Measurements from ENCODE around the gene CNIH4.
"Not testable (repeated sequence)": the region's sequence is repeated elsewhere in the genome, so short reads cannot be mapped to it uniquely, and the experiment has no call there.

Gene CNIH4

GRCh38 chr1:224356685-224357625, at the start of gene CNIH4:
Gene CNIH4, plus strand, starts transcription at chr1:224356879. Its CDS starts 46 bp downstream, at chr1:224356925.
- in situ Hi-C loops (cut with HindIII; ENCODE audit: low sequenced_read_pairs) = loop anchor here (5.0 kb wide), 1 partner anchor 95 kb away; no protein-coding TSS in a partner anchor

- in situ Hi-C loops (cut with HindIII; ENCODE audit: low sequenced_read_pairs) = no loop called here
Observed at GRCh38 chr1:224308064-224308463, 48.6 kb upstream of the CNIH4 start.

GRCh38 chr1:224311503-224311902, 45.2 kb upstream of the CNIH4 start:
- in situ Hi-C loops (cut with HindIII; ENCODE audit: low sequenced_read_pairs) = not testable (repeated sequence)

- in situ Hi-C loops (cut with HindIII; ENCODE audit: low sequenced_read_pairs) = no loop called here
Observed at GRCh38 chr1:224312025-224312424, 44.7 kb upstream of the CNIH4 start.

- in situ Hi-C loops (cut with HindIII; ENCODE audit: low sequenced_read_pairs) = no loop called here
Observed at GRCh38 chr1:224317383-224318045, 39.2 kb upstream of the CNIH4 start.

GRCh38 chr1:224321706-224322105, 35.0 kb upstream of the CNIH4 start:
- in situ Hi-C loops (cut with HindIII; ENCODE audit: low sequenced_read_pairs) = no loop called here

- in situ Hi-C loops (cut with HindIII; ENCODE audit: low sequenced_read_pairs) = no loop called here
Observed at GRCh38 chr1:224325959-224326358, 30.7 kb upstream of the CNIH4 start.

GRCh38 chr1:224328644-224329043, 28.0 kb upstream of the CNIH4 start:
- in situ Hi-C loops (cut with HindIII; ENCODE audit: low sequenced_read_pairs) = no loop called here

GRCh38 chr1:224329484-224329841, 27.2 kb upstream of the CNIH4 start:
- in situ Hi-C loops (cut with HindIII; ENCODE audit: low sequenced_read_pairs) = no loop called here

- in situ Hi-C loops (cut with HindIII; ENCODE audit: low sequenced_read_pairs) = no loop called here
Observed at GRCh38 chr1:224329842-224330753, 26.6 kb upstream of the CNIH4 start, which contains the start of gene NVL. Gene NVL, minus strand, starts transcription at chr1:224330172. Its CDS starts 45 bp downstream, at chr1:224330127.

- in situ Hi-C loops (cut with HindIII; ENCODE audit: low sequenced_read_pairs) = no loop called here
Observed at GRCh38 chr1:224331326-224331725, 25.4 kb upstream of the CNIH4 start.

- in situ Hi-C loops (cut with HindIII; ENCODE audit: low sequenced_read_pairs) = no loop called here
Observed at GRCh38 chr1:224331824-224332223, 24.9 kb upstream of the CNIH4 start.

GRCh38 chr1:224333309-224333926, 23.3 kb upstream of the CNIH4 start:
- in situ Hi-C loops (cut with HindIII; ENCODE audit: low sequenced_read_pairs) = no loop called here

GRCh38 chr1:224333939-224334786, 22.5 kb upstream of the CNIH4 start:
- in situ Hi-C loops (cut with HindIII; ENCODE audit: low sequenced_read_pairs) = no loop called here

GRCh38 chr1:224338150-224338838, 18.4 kb upstream of the CNIH4 start:
- in situ Hi-C loops (cut with HindIII; ENCODE audit: low sequenced_read_pairs) = no loop called here

GRCh38 chr1:224339442-224340033, 17.1 kb upstream of the CNIH4 start:
- in situ Hi-C loops (cut with HindIII; ENCODE audit: low sequenced_read_pairs) = no loop called here

- in situ Hi-C loops (cut with HindIII; ENCODE audit: low sequenced_read_pairs) = not testable (repeated sequence)
Observed at GRCh38 chr1:224340453-224341384, 16.0 kb upstream of the CNIH4 start.

Data from endothelial cell of hepatic sinusoid (primary cell).